Immature natural killer cell (primary cell): ENCODE results near the gene LRRC34. TPM values are rescaled to one million over a fixed set of nuclear protein-coding genes. Genes with fewer than 3 reads are reported as not detected.

Experiments
- DNase-seq, 3 donors: peaks; one replicate each; pipeline ENCODE4 v3.0.0; 2022; ENCODE audit warnings: mixed read lengths in 1 of 3
- H3K27ac Mint-ChIP-seq, 6 donors: one replicate each; pipeline ENCODE4 v1.8.0; 2020; ENCODE audit warnings: mixed read lengths in 6 of 6, mild to moderate bottlenecking in 5 of 6, inconsistent platforms in 4 of 6, moderate library complexity in 3 of 6
- H3K27me3 Mint-ChIP-seq, 3 donors: one replicate each; pipeline ENCODE4 v1.8.0; 2020 to 2021; ENCODE audit warnings: low read depth in 3 of 3, mild to moderate bottlenecking in 3 of 3, mixed read lengths in 3 of 3, moderate library complexity in 3 of 3, inconsistent platforms in 1 of 3
- H3K36me3 Mint-ChIP-seq, 3 donors: one replicate each; pipeline ENCODE4 v1.8.0; 2020; ENCODE audit warnings: mixed read lengths in 3 of 3, inconsistent platforms in 2 of 3, mild to moderate bottlenecking in 2 of 3
- H3K4me1 Mint-ChIP-seq, 2 donors: one replicate each; pipeline ENCODE4 v1.8.0; 2020; ENCODE audit warnings: inconsistent platforms in 2 of 2, mild to moderate bottlenecking in 2 of 2, mixed read lengths in 2 of 2, moderate library complexity in 1 of 2
- H3K4me3 Mint-ChIP-seq, 5 donors: one replicate each; pipeline ENCODE4 v1.8.0; 2020; ENCODE audit warnings: mild to moderate bottlenecking in 5 of 5, mixed read lengths in 5 of 5, inconsistent platforms in 3 of 5, moderate library complexity in 3 of 5
- H3K9me3 Mint-ChIP-seq, 6 donors: one replicate each; pipeline ENCODE4 v1.8.0; 2020; ENCODE audit warnings: mild to moderate bottlenecking in 6 of 6, mixed read lengths in 6 of 6, inconsistent platforms in 4 of 6, moderate library complexity in 3 of 6
- polyA plus RNA-seq, 3 donors: library from polyadenylated mRNA; unstranded; fragments of 300-500 nt; fragmentation: Illumina TruSeq; gene quantifications; one replicate each; pipeline ENCODE4 v1.2.3, GENCODE V29; 2021

LRRC34 gene
- polyA plus RNA-seq, 3 donors from 2014 or later, result 0.30 to 0.40 TPM; not detected in 1

DNA sequence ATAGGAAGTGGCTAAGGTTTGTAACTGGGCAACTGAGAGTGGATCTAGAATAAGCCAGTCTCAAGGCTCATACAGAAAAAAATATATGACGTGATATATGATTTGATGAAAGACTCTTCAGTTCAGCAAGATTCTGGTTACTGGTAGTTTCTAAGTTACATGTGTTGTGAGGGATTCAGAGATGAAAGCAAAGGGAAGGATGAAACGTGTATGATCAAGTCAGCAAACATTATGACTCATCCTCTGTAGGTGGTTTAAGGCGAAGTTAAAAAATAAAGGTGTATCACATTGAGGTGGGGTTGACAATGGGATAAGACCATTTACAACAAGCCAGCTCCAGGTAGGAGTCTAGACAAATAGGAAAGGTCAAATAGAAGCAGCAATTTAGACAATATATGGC lies 64.0 kb downstream of the LRRC34 start:
- Mint-ChIP-seq H3K4me1 (no peaks in the 10 kb centered on the region), H3K36me3 (no peaks in the 10 kb centered on the region), H3K9me3 (no peaks in the 10 kb centered on the region), H3K4me3 (no peak overlapping the region), H3K27ac (no peak overlapping the region), H3K27me3 (peaks cover 7 to 20% (median 8%) of the 10 kb centered on the region in 3 donors)
- no peak for DNase-seq

- Mint-ChIP-seq H3K27ac (peak overlapping the region in 1 of 6 donors; percentile 20), H3K4me1 (no peaks in the 10 kb centered on the region), H3K27me3 (peaks cover 7 to 17% (median 7%) of the 10 kb centered on the region in 3 donors), H3K36me3 (no peaks in the 10 kb centered on the region), H3K9me3 (no peaks in the 10 kb centered on the region), H3K4me3 (no peak overlapping the region)
- no peak for DNase-seq
Observed at GRCh38 chr3:169746924-169747323, 65.8 kb downstream of the LRRC34 start.

GRCh38 chr3:169744366-169745054 lies 68.2 kb downstream of the LRRC34 start:
- no peaks in the 10 kb centered on the region for H3K4me1 Mint-ChIP-seq
- no peak overlapping the region for H3K27ac Mint-ChIP-seq
- no peak overlapping the region for H3K4me3 Mint-ChIP-seq
- no peak for DNase-seq
- H3K9me3 Mint-ChIP-seq, result no peaks in the 10 kb centered on the region
- no peaks in the 10 kb centered on the region for H3K36me3 Mint-ChIP-seq
- H3K27me3 Mint-ChIP-seq, result peaks cover 4 to 11% (median 5%) of the 10 kb centered on the region in 3 donors

Other genes with a start within 250 kb of the LRRC34 start
- not detected for gene MECOM, start 149.2 kb downstream of the LRRC34 start, polyA plus RNA-seq
- gene TERC, start 47.8 kb downstream of the LRRC34 start, polyA plus RNA-seq, result under 1 TPM in 1 of 3 donors, not detected in 2; 0.76 TPM
- gene ACTRT3, start 43.3 kb downstream of the LRRC34 start, polyA plus RNA-seq, result under 1 TPM; 0.42 to 0.67 (median 0.47) TPM
- 10 to 100 TPM; 15.1 to 24.9 (median 17.9) TPM for gene MYNN, start 39.5 kb downstream of the LRRC34 start, polyA plus RNA-seq
- not detected for gene LRRIQ4, start within 50 bp of the LRRC34 start, polyA plus RNA-seq
- gene LRRC31, start 57.0 kb upstream of the LRRC34 start, polyA plus RNA-seq, result not detected
- not detected for gene SAMD7, start 98.7 kb upstream of the LRRC34 start, polyA plus RNA-seq
- 100 to 1,000 TPM; 128 to 155 (median 130) TPM for gene SEC62, start 153.9 kb upstream of the LRRC34 start, polyA plus RNA-seq
- gene GPR160, start 225.1 kb upstream of the LRRC34 start, polyA plus RNA-seq, result 1 to 10 TPM; 3.4 to 3.7 (median 3.6) TPM